GM12878 (cell line): Measurements from ENCODE around the gene ASIC4.

Experiments
- CBX3 ChIP-seq: fragments of 200-600 bp; sonication (generic); IDR thresholded peaks from 2 replicates; pipeline ENCODE4 v1.6.1; 2016; ENCODE audit warnings: low read depth, borderline replicate concordance
- CEBPB ChIP-seq, 2 experiments: fragments of 150-350 bp in 1 of 2; IDR thresholded peaks; 2 replicates each; pipeline ENCODE4 v1.6.1; 2012 to 2014; ENCODE audit warnings: low read depth in 2 of 2, low read length in 2 of 2, borderline replicate concordance in 1 of 2, inconsistent platforms in 1 of 2
- ESRRA ChIP-seq: IDR thresholded peaks from 2 replicates; pipeline ENCODE4 v1.6.1; 2012; ENCODE audit warnings: mild to moderate bottlenecking, low read length, improper control_type of control experiment
- EZH2 ChIP-seq: IDR thresholded peaks from 2 replicates; pipeline ENCODE4 v1.6.1; 2012; ENCODE audit warnings: low read depth, mild to moderate bottlenecking, control low read depth, inconsistent platforms, low read length, borderline replicate concordance; ENCODE audit not compliant: control insufficient read depth
- MEF2A ChIP-seq: IDR thresholded peaks from 2 replicates; pipeline ENCODE4 v1.6.1; 2011; ENCODE audit warnings: low read depth, mild to moderate bottlenecking, low read length, moderate library complexity; ENCODE audit not compliant: insufficient read depth
- NR2F1 ChIP-seq: fragments of 450-650 bp; conservative IDR thresholded peaks from 2 replicates; pipeline ENCODE4 v1.6.1; 2017; ENCODE audit warnings: mild to moderate bottlenecking
- NRF1 ChIP-seq: conservative IDR thresholded peaks from 2 replicates; pipeline ENCODE4 v1.6.1; 2011; ENCODE audit warnings: mild to moderate bottlenecking, low read depth, low read length, improper control_type of control experiment
- PML ChIP-seq: IDR thresholded peaks from 2 replicates; pipeline ENCODE4 v1.6.1; 2012; ENCODE audit warnings: low read length, inconsistent platforms
- POLR2A ChIP-seq: IDR thresholded peaks from 2 replicates; pipeline ENCODE4 v1.6.1; 2011; ENCODE audit warnings: low read depth, mild to moderate bottlenecking, low read length
- SMC3 ChIP-seq: IDR thresholded peaks from 2 replicates; pipeline ENCODE4 v1.6.1; 2011; ENCODE audit warnings: low read length, improper control_type of control experiment, borderline replicate concordance
- TAF1 ChIP-seq: IDR thresholded peaks from 2 replicates; pipeline ENCODE4 v1.6.1; 2011; ENCODE audit warnings: mild to moderate bottlenecking, low read depth, low read length, borderline replicate concordance
- TCF12 ChIP-seq: IDR thresholded peaks from 2 replicates; pipeline ENCODE4 v1.6.1; 2011; ENCODE audit warnings: low read depth, mild to moderate bottlenecking, low read length
- TF ChIP-seq, protein P1 (sequence below): fragments of 450-650 bp; IDR thresholded peaks from 2 replicates; pipeline ENCODE4 v1.6.1; 2017; ENCODE audit warnings: mild to moderate bottlenecking
- TF ChIP-seq, protein P2 (sequence below), 3 experiments: IDR thresholded peaks in 2 of 3; conservative IDR thresholded peaks in 1 of 3; 2 replicates each; pipeline ENCODE4 v1.5.1; 2011; ENCODE audit warnings: low read depth in 3 of 3, low read length in 3 of 3, mild to moderate bottlenecking in 3 of 3, control low read depth in 2 of 3, moderate library complexity in 2 of 3, inconsistent platforms in 1 of 3, mixed read lengths in 1 of 3; ENCODE audit not compliant: control insufficient read depth in 2 of 3, insufficient read depth in 1 of 3; ENCODE audit errors: extremely low read depth in 1 of 3

DNA sequence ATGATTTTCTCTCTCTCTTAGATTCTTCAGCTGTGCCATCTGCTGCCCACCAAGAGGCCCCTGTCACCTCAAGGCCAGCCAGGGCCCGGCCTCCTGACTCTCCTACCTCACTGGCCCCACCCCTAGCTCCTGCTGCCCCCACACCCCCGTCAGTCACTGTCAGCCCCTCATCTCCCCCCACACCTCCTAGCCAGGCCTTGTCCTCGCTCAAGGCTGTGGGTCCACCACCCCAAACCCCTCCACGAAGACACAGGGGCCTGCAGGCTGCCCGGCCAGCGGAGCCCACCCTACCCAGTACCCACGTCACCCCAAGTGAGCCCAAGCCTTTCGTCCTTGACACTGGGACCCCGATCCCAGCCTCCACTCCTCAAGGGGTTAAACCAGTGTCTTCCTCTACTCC, 25.0 kb upstream of the ASIC4 start:
- TF ChIP-seq, protein P1, sequence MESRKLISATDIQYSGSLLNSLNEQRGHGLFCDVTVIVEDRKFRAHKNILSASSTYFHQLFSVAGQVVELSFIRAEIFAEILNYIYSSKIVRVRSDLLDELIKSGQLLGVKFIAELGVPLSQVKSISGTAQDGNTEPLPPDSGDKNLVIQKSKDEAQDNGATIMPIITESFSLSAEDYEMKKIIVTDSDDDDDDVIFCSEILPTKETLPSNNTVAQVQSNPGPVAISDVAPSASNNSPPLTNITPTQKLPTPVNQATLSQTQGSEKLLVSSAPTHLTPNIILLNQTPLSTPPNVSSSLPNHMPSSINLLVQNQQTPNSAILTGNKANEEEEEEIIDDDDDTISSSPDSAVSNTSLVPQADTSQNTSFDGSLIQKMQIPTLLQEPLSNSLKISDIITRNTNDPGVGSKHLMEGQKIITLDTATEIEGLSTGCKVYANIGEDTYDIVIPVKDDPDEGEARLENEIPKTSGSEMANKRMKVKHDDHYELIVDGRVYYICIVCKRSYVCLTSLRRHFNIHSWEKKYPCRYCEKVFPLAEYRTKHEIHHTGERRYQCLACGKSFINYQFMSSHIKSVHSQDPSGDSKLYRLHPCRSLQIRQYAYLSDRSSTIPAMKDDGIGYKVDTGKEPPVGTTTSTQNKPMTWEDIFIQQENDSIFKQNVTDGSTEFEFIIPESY: no peak
- TF ChIP-seq NR2F1 (no peak), TAF1 (no peak), CBX3 (no peak), EZH2 (no peak), CEBPB (IDR thresholded peaks at IDR 0.05; ENCODE audit: borderline replicate concordance in 1 of 2, low read depth in 2 of 2, low read length in 2 of 2) (no peak), ESRRA (no peak), PML (no peak), TCF12 (no peak), POLR2A (no peak), MEF2A (no peak), SMC3 (no peak), NRF1 (no peak)
- TF ChIP-seq, protein P2, sequence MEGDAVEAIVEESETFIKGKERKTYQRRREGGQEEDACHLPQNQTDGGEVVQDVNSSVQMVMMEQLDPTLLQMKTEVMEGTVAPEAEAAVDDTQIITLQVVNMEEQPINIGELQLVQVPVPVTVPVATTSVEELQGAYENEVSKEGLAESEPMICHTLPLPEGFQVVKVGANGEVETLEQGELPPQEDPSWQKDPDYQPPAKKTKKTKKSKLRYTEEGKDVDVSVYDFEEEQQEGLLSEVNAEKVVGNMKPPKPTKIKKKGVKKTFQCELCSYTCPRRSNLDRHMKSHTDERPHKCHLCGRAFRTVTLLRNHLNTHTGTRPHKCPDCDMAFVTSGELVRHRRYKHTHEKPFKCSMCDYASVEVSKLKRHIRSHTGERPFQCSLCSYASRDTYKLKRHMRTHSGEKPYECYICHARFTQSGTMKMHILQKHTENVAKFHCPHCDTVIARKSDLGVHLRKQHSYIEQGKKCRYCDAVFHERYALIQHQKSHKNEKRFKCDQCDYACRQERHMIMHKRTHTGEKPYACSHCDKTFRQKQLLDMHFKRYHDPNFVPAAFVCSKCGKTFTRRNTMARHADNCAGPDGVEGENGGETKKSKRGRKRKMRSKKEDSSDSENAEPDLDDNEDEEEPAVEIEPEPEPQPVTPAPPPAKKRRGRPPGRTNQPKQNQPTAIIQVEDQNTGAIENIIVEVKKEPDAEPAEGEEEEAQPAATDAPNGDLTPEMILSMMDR (IDR thresholded peaks at IDR 0.05 in 2 of 3, conservative IDR thresholded peaks at IDR 0.05 in 1 of 3; ENCODE audit: control insufficient read depth in 2 of 3, extremely low read depth in 1 of 3, insufficient read depth in 1 of 3, low read depth in 3 of 3, low read length in 3 of 3): no peak
